Left lung (tissue), 10 donors: ENCODE measurements around the gene SERPINH1. TPM values are rescaled to one million over a fixed set of nuclear protein-coding genes. Genes with fewer than 3 reads are reported as not detected.

Experiments used
- ATAC-seq: fragments of 200-7000 bp; cut with Tn5 transposase; one replicate; pipeline ENCODE4 v1.9.1; 2020; ENCODE audit warnings: moderate library complexity
- DNase-seq, 4 donors: peaks; one replicate each; pipeline ENCODE4 v3.0.0-alpha.2; 2013 to 2020
- H3K27ac ChIP-seq, 2 donors: fragments of 200-600 bp; sonication (generic) in 1 of 2; one replicate each; pipeline versions ENCODE4 v1.5.0 to v1.8.0; 2020 to 2021
- H3K27me3 ChIP-seq, 2 donors: fragments of 200-600 bp; sonication (generic) in 1 of 2; one replicate each; pipeline versions ENCODE4 v1.5.0 to v1.8.0; 2020 to 2021
- H3K36me3 ChIP-seq, 2 donors: fragments of 200-600 bp; sonication (generic) in 1 of 2; one replicate each; pipeline versions ENCODE4 v1.5.0 to v1.8.0; 2020 to 2021
- H3K4me1 ChIP-seq, 2 donors: fragments of 200-600 bp; one replicate each; pipeline ENCODE4 v1.8.0; 2021
- H3K4me3 ChIP-seq, 2 donors: fragments of 200-600 bp; sonication (generic) in 1 of 2; one replicate each; pipeline versions ENCODE4 v1.5.0 to v1.8.0; 2020 to 2021; ENCODE audit warnings: mild to moderate bottlenecking in 1 of 2
- H3K9me3 ChIP-seq, 2 donors: fragments of 200-600 bp; sonication (generic) in 1 of 2; one replicate each; pipeline versions ENCODE4 v1.5.0 to v1.8.0; 2020 to 2021
- CTCF ChIP-seq, 2 donors: fragments of 200-600 bp; sonication (generic) in 1 of 2; IDR thresholded peaks; one replicate each; pipeline versions ENCODE4 v1.5.0 to v1.8.0; 2021; ENCODE audit warnings: antibody characterized with exemption in 2 of 2
- intact Hi-C, 2 donors: fragments of 100-400 bp; cut with DNase I; formaldehyde crosslinking; loops; one replicate each; pipeline versions ENCODE4 v1.11.2 to v1.14.2; 2022
- polyA plus RNA-seq, 6 donors: library from polyadenylated mRNA; unstranded; fragments of 120-200 nt; gene quantifications; one replicate each; pipeline ENCODE4 v1.2.1, GENCODE V29; 2013; ENCODE audit not compliant: insufficient read length in 6 of 6
- total RNA-seq, 2 donors: library from RNA; stranded (reverse); fragmentation: NEBNext Ultra II Directional; extraction: Animal tissue kit (Norgen Biotek cat#: 25700); gene quantifications; one replicate each; pipeline ENCODE4 v1.2.1, GENCODE V29; 2021
- donor health status: DM: no; HTN: yes; CAD: no.
- donor health status: DM: no; HTN: no; CAD: no.

Gene SERPINH1
- total and polyA plus RNA-seq, 8 donors = 358 to 538 (median 458) TPM

- intact Hi-C loops = no loop called here
- no peak overlapping the region for H3K4me3 ChIP-seq
- ATAC-seq (no peak), DNase-seq (no peak)
- no peaks in the 10 kb centered on the region for H3K9me3 ChIP-seq
- no peaks in the 10 kb centered on the region for H3K4me1 ChIP-seq
- H3K27me3 ChIP-seq = no peaks in the 10 kb centered on the region
- no peak for TF ChIP-seq CTCF (IDR thresholded peaks at IDR 0.05)
- no peaks in the 10 kb centered on the region for H3K36me3 ChIP-seq
- no peak overlapping the region for H3K27ac ChIP-seq
These were observed 45.2 kb upstream of the SERPINH1 start for GRCh38 chr11:75516886-75517285.

GRCh38 chr11:75518204-75518549 is 43.9 kb upstream of the SERPINH1 start:
- H3K27ac ChIP-seq = no peak overlapping the region
- no peaks in the 10 kb centered on the region for H3K9me3 ChIP-seq
- intact Hi-C loops = no loop called here
- ATAC-seq (no peak), DNase-seq (no peak)
- H3K4me3 ChIP-seq = no peak overlapping the region
- no peaks in the 10 kb centered on the region for H3K4me1 ChIP-seq
- H3K27me3 ChIP-seq = no peaks in the 10 kb centered on the region
- no peaks in the 10 kb centered on the region for H3K36me3 ChIP-seq
- TF ChIP-seq CTCF (IDR thresholded peaks at IDR 0.05) = no peak

GRCh38 chr11:75518771-75519653 is 43.0 kb upstream of the SERPINH1 start:
- Histone ChIP-seq H3K4me1 (peaks cover 0 to 4% of the 10 kb centered on the region in 2 donors), H3K27me3 (peaks cover 0 to 4% of the 10 kb centered on the region in 2 donors), H3K27ac (no peak overlapping the region), H3K9me3 (no peaks in the 10 kb centered on the region), H3K36me3 (no peaks in the 10 kb centered on the region), H3K4me3 (no peak overlapping the region)
- DNase-seq (no peak), ATAC-seq (no peak)
- no peak for TF ChIP-seq CTCF (IDR thresholded peaks at IDR 0.05)
- intact Hi-C loops = no loop called here

- H3K36me3 ChIP-seq = no peaks in the 10 kb centered on the region
- no peak overlapping the region for H3K27ac ChIP-seq
- TF ChIP-seq CTCF (IDR thresholded peaks at IDR 0.05) = no peak
- H3K27me3 ChIP-seq = peaks cover 0 to 21% of the 10 kb centered on the region in 2 donors
- H3K4me1 ChIP-seq = peaks cover 7 to 19% of the 10 kb centered on the region in 2 donors
- H3K4me3 ChIP-seq = no peak overlapping the region
- intact Hi-C loops = no loop called here
- no peak for ATAC-seq
- H3K9me3 ChIP-seq = no peaks in the 10 kb centered on the region
- no peak for DNase-seq
These were observed 41.4 kb upstream of the SERPINH1 start for GRCh38 chr11:75520688-75521087.

- Histone ChIP-seq H3K9me3 (no peaks in the 10 kb centered on the region), H3K36me3 (no peaks in the 10 kb centered on the region), H3K27ac (no peak overlapping the region), H3K4me3 (no peak overlapping the region), H3K4me1 (peaks cover 11 to 24% of the 10 kb centered on the region in 2 donors), H3K27me3 (peaks cover 0 to 30% of the 10 kb centered on the region in 2 donors)
- DNase-seq (no peak), ATAC-seq (no peak)
- TF ChIP-seq CTCF (IDR thresholded peaks at IDR 0.05) = no peak
- intact Hi-C loops = no loop called here
These were observed 39.6 kb upstream of the SERPINH1 start for GRCh38 chr11:75522286-75523044.
